GM08714 (cell line): ENCODE results near the gene ZNF541.

ENCODE experiments used
- H3K4me3 ChIP-seq: fragments of 200-500 bp; sonication (Bioruptor generic); 2 replicates; pipeline ENCODE4 v1.5.1; 2014; ENCODE audit warnings: mild to moderate bottlenecking, low read length, inconsistent platforms
- ZNF274 ChIP-seq: IDR thresholded peaks from 2 replicates; pipeline ENCODE4 v1.6.1; 2012; ENCODE audit warnings: mild to moderate bottlenecking, low read depth, low read length

Gene ZNF541

GRCh38 chr19:47581605-47582319 lies 8.8 kb upstream of the ZNF541 start:
- TF ChIP-seq ZNF274: no peak

GRCh38 chr19:47580397-47580796 lies 7.4 kb upstream of the ZNF541 start:
- no peak for TF ChIP-seq ZNF274
- H3K4me3 ChIP-seq: no peak overlapping the region

More at GRCh38 chr19:47581605-47582319, 8.8 kb upstream of the ZNF541 start:
- no peak overlapping the region for H3K4me3 ChIP-seq

GRCh38 chr19:47572635-47573034 lies 313 bp downstream of the ZNF541 start:
- TF ChIP-seq ZNF274: no peak
- no peak overlapping the region for H3K4me3 ChIP-seq

GRCh38 chr19:47569331-47569730 lies 3.6 kb downstream of the ZNF541 start:
- TF ChIP-seq ZNF274: no peak
- no peak overlapping the region for H3K4me3 ChIP-seq

- no peak overlapping the region for H3K4me3 ChIP-seq
- no peak for TF ChIP-seq ZNF274
Measured at GRCh38 chr19:47564081-47564480, 8.9 kb downstream of the ZNF541 start.

GRCh38 chr19:47561440-47562057 lies 11.4 kb downstream of the ZNF541 start:
- TF ChIP-seq ZNF274: no peak
- no peak overlapping the region for H3K4me3 ChIP-seq

GRCh38 chr19:47560999-47561398 lies 11.9 kb downstream of the ZNF541 start:
- TF ChIP-seq ZNF274: no peak
- H3K4me3 ChIP-seq: no peak overlapping the region

GRCh38 chr19:47550129-47550528 lies 22.8 kb downstream of the ZNF541 start:
- TF ChIP-seq ZNF274: no peak

GRCh38 chr19:47549261-47549862 lies 23.6 kb downstream of the ZNF541 start:
- no peak for TF ChIP-seq ZNF274
- no peak overlapping the region for H3K4me3 ChIP-seq

More at GRCh38 chr19:47550129-47550528, 22.8 kb downstream of the ZNF541 start:
- H3K4me3 ChIP-seq: no peak overlapping the region

- no peak overlapping the region for H3K4me3 ChIP-seq
- no peak for TF ChIP-seq ZNF274
Measured at GRCh38 chr19:47547199-47547598, 25.7 kb downstream of the ZNF541 start.

- TF ChIP-seq ZNF274: no peak
- no peak overlapping the region for H3K4me3 ChIP-seq
Measured at GRCh38 chr19:47545061-47545948, 27.6 kb downstream of the ZNF541 start.

- no peak overlapping the region for H3K4me3 ChIP-seq
- TF ChIP-seq ZNF274: no peak
Measured at GRCh38 chr19:47544476-47544875, 28.5 kb downstream of the ZNF541 start.

- TF ChIP-seq ZNF274: no peak
- no peak overlapping the region for H3K4me3 ChIP-seq
Measured at GRCh38 chr19:47544075-47544474, 28.9 kb downstream of the ZNF541 start.

- TF ChIP-seq ZNF274: no peak
- H3K4me3 ChIP-seq: no peak overlapping the region
Measured at GRCh38 chr19:47542030-47542475, 30.9 kb downstream of the ZNF541 start.
